Prostate gland (tissue), 2 donors: Measurements from ENCODE around the gene LGR4.

Source experiments
- POLR2A ChIP-seq: fragments of 450-650 bp; IDR thresholded peaks from one replicate; pipeline ENCODE4 v1.6.1; 2016; ENCODE audit warnings: antibody characterized with exemption, mild to moderate bottlenecking
- POLR2AphosphoS5 ChIP-seq: sonication (generic); formaldehyde crosslinking; IDR thresholded peaks from one replicate; pipeline ENCODE4 v1.6.1; 2017; ENCODE audit warnings: antibody characterized with exemption
- TF ChIP-seq, protein P1 (sequence below), 4 experiments: fragments of 200-600 bp in 2 of 4; fragments of 450-650 bp in 2 of 4; sonication (generic) in 2 of 4; IDR thresholded peaks; 1 replicate in 3 of 4; 2 replicates in 1 of 4; pipeline ENCODE4 v1.5.1; 2016 to 2019; ENCODE audit warnings: antibody characterized with exemption in 4 of 4, mild to moderate bottlenecking in 2 of 4, moderate library complexity in 2 of 4

DNA sequence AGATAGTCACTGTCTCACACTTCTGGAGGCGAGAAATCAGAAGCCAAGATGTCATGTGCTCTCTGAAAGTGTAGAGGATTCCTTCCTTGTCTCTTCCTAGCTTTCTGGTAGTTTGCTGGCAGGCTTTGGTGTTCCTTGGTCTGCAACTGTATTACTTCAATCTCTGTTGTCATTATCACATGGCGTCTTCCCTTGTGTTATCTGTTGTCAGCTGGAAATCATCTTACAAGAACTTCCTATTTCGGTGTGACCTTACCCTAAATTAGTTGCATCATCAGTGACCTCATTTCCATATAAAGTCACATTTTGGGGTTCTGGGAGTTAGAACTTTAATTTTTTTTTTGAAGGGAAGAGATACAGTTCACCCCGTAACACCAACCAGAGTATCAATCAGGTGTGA is 37.3 kb upstream of the LGR4 start:
- TF ChIP-seq, protein P1, sequence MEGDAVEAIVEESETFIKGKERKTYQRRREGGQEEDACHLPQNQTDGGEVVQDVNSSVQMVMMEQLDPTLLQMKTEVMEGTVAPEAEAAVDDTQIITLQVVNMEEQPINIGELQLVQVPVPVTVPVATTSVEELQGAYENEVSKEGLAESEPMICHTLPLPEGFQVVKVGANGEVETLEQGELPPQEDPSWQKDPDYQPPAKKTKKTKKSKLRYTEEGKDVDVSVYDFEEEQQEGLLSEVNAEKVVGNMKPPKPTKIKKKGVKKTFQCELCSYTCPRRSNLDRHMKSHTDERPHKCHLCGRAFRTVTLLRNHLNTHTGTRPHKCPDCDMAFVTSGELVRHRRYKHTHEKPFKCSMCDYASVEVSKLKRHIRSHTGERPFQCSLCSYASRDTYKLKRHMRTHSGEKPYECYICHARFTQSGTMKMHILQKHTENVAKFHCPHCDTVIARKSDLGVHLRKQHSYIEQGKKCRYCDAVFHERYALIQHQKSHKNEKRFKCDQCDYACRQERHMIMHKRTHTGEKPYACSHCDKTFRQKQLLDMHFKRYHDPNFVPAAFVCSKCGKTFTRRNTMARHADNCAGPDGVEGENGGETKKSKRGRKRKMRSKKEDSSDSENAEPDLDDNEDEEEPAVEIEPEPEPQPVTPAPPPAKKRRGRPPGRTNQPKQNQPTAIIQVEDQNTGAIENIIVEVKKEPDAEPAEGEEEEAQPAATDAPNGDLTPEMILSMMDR (IDR thresholded peaks at IDR 0.05) = no peak
- TF ChIP-seq POLR2AphosphoS5 = no peak
- TF ChIP-seq POLR2A = no peak
